ENCODE results near the gene SEPTIN8. TPM values are rescaled to one million over a fixed set of nuclear protein-coding genes. Genes with fewer than 3 reads are reported as not detected.

Gene SEPTIN8, protein sequence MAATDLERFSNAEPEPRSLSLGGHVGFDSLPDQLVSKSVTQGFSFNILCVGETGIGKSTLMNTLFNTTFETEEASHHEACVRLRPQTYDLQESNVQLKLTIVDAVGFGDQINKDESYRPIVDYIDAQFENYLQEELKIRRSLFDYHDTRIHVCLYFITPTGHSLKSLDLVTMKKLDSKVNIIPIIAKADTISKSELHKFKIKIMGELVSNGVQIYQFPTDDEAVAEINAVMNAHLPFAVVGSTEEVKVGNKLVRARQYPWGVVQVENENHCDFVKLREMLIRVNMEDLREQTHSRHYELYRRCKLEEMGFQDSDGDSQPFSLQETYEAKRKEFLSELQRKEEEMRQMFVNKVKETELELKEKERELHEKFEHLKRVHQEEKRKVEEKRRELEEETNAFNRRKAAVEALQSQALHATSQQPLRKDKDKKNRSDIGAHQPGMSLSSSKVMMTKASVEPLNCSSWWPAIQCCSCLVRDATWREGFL
- total RNA-seq (2022; extraction: Qiagen RNA extraction): 15.8 to 23.8 TPM (median 20.0 TPM) in 5 replicates

DNA sequence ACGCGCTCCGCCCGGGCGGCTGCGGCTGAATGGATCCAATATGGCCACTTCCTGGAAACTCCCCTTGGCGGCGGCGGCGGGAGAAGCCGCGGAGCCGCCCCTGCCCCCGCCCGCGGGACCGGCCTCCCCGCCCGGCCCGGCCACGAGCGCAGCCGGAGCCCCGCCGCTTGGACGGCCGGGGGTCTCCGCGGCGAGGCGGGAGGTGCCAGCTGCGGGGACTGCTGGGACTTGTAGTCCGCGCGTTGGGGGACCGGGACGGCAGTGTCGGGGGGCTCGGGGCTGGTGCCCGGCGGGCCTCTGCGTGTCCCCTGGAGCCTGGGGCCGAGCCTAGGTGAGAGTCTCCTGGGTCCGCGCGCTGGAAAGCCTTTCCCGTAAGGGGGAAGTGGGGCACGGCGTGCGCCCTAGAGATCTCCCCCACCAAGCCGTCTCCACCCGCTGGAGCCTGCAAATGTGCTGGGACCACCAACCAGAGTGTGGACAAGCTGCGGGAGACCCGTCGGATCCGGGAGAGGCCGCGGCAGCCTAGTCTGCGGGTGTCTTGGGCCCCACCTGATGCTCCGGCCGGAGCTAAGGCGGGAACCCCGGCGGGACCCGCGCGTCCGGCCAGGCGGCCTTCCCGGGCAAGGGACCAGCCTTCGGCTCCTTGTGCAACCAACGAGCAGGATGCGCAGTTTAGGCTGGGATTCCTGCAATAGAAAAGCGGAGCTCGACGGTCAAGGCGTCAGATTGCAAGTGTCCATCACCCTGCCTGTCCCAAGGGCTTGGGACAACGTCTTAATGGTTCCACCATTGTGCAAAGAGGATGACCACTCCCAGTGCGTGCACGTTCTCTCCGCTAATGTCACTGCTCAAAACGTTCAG, at the start of gene SEPTIN8:
TSS of gene SEPTIN8 (minus strand) at position 31 of the 861 bp plus-strand sequence. CDS start 102 bp downstream, outside the sequence.

GRCh38 chr5:132812781-132813598, 36.0 kb upstream of the SEPTIN8 start, which contains the start of gene SOWAHA:
SOWAHA (plus strand) TSS chr5:132813302; CDS start chr5:132813622, 320 bp downstream.

GRCh38 chr5:132746954-132747615, 30.0 kb downstream of the SEPTIN8 start, which contains the start of gene CCNI2:
CCNI2 (plus strand) TSS chr5:132747426; CDS start chr5:132747496, 70 bp downstream.

GRCh38 chr5:132736853-132737833, 39.9 kb downstream of the SEPTIN8 start, which contains the start of gene KIF3A:
KIF3A (minus strand) TSS chr5:132737546; CDS start chr5:132737419, 127 bp downstream.

Other genes starting within 250 kb of the SEPTIN8 start
- 0.47 TPM in 1 of 5 replicates, not detected in the others for gene IL5, start 233.7 kb downstream of the SEPTIN8 start, total RNA-seq (2022; extraction: Qiagen RNA extraction)
- 30.6 to 37.3 TPM (median 34.2 TPM) in 5 replicates for gene RAD50, start 220.3 kb downstream of the SEPTIN8 start, total RNA-seq (2022; extraction: Qiagen RNA extraction)
- gene IL13, start 119.1 kb downstream of the SEPTIN8 start, total RNA-seq (2022; extraction: Qiagen RNA extraction): 0.07 TPM in 1 of 5 replicates, not detected in the others
- gene IL4, start 103.2 kb downstream of the SEPTIN8 start, total RNA-seq (2022; extraction: Qiagen RNA extraction): not detected in 5 replicates
- 8.7 to 11.6 TPM (median 10.8 TPM) in 5 replicates for gene KIF3A, start 39.7 kb downstream of the SEPTIN8 start, total RNA-seq (2022; extraction: Qiagen RNA extraction)
- 0.06 to 0.12 TPM (median 0.08 TPM) in 5 replicates for gene CCNI2, start 29.8 kb downstream of the SEPTIN8 start, total RNA-seq (2022; extraction: Qiagen RNA extraction)
- gene SOWAHA, start 36.1 kb upstream of the SEPTIN8 start, total RNA-seq (2022; extraction: Qiagen RNA extraction): 0.05 to 0.18 TPM (median 0.12 TPM) in 5 replicates
- 7.7 to 9.5 TPM (median 9.0 TPM) in 5 replicates for gene SHROOM1, start 53.4 kb upstream of the SEPTIN8 start, total RNA-seq (2022; extraction: Qiagen RNA extraction)
- gene GDF9, start 89.2 kb upstream of the SEPTIN8 start, total RNA-seq (2022; extraction: Qiagen RNA extraction): 0.08 to 0.25 TPM (median 0.19 TPM) in 5 replicates
- gene UQCRQ, start 89.4 kb upstream of the SEPTIN8 start, total RNA-seq (2022; extraction: Qiagen RNA extraction): 347 to 404 TPM (median 353 TPM) in 5 replicates
- 0.48 to 0.98 TPM (median 0.75 TPM) in 5 replicates for gene LEAP2, start 96.4 kb upstream of the SEPTIN8 start, total RNA-seq (2022; extraction: Qiagen RNA extraction)
- 20.4 to 40.1 TPM (median 30.3 TPM) in 5 replicates for gene AFF4, start 186.4 kb upstream of the SEPTIN8 start, total RNA-seq (2022; extraction: Qiagen RNA extraction)
- gene ZCCHC10, start 249.3 kb upstream of the SEPTIN8 start, total RNA-seq (2022; extraction: Qiagen RNA extraction): 21.6 to 29.2 TPM (median 24.1 TPM) in 5 replicates

Measured in A549 treated with dexamethasone at 1 μM for 4 hours (cell line).